Endothelial cell of umbilical vein (primary cell): ENCODE data around the gene USP12. TPM values are rescaled to one million over a fixed set of nuclear protein-coding genes. Genes with fewer than 3 reads are reported as not detected.

ENCODE experiments used
- BruUV-seq: library from RNA; stranded (reverse); fragments of 400-500 nt; replicated peaks from 2 replicates; lab custom pipeline; 2021; lab: Mats Ljungman, UMichigan
- CTCF ChIA-PET: fragments of 300-600, 350-600 bp; sonication (Branson Sonifier 250); formaldehyde crosslinking; loops from one replicate; lab custom pipeline; 2021; ENCODE audit warnings: antibody characterized with exemption, inconsistent platforms; lab: Charles Lee
- POLR2A ChIA-PET: fragments of 300-600, 350-600 bp; sonication (Branson Sonifier 250); formaldehyde crosslinking; loops from one replicate; lab custom pipeline; 2021; ENCODE audit warnings: antibody characterized with exemption, inconsistent platforms; lab: Charles Lee
- DNase-seq: peaks from one replicate; pipeline ENCODE4 v3.0.0-alpha.2; 2011; ENCODE audit warnings: low read depth, low spot score
- FAIRE-seq: peaks from 2 replicates; lab custom pipeline; 2011; peaks lifted over from hg19 to GRCh38; lab: Jason Lieb, UNC
- H2AFZ ChIP-seq: 2 replicates; pipeline ENCODE4 v1.6.0; 2012; ENCODE audit warnings: low read depth, low read length, control low read depth, inconsistent platforms
- H3K27ac ChIP-seq: 2 replicates; pipeline ENCODE4 v1.5.1; 2011; ENCODE audit warnings: low read depth, mild to moderate bottlenecking, control low read depth, low read length, moderate library complexity; ENCODE audit not compliant: insufficient read depth
- H3K27me3 ChIP-seq, 2 experiments: 2 replicates each; pipeline versions ENCODE4 v1.6.0 to v1.6.1; 2011; ENCODE audit warnings: low read length in 2 of 2, mixed read lengths in 1 of 2; ENCODE audit not compliant: control insufficient read depth in 2 of 2, insufficient read depth in 2 of 2
- H3K36me3 ChIP-seq, 2 experiments: 2 replicates in 1 of 2; 3 replicates in 1 of 2; pipeline ENCODE4 v1.5.1; 2011; ENCODE audit warnings: low read length in 2 of 2, mild to moderate bottlenecking in 1 of 2, moderate library complexity in 1 of 2; ENCODE audit not compliant: control insufficient read depth in 2 of 2, insufficient read depth in 2 of 2; ENCODE audit errors: extremely low read depth in 1 of 2
- H3K4me1 ChIP-seq: 3 replicates; pipeline ENCODE4 v1.5.1; 2011; ENCODE audit warnings: mild to moderate bottlenecking, low read length; ENCODE audit not compliant: control insufficient read depth, insufficient read depth; ENCODE audit errors: extremely low read depth
- H3K4me2 ChIP-seq: 2 replicates; pipeline ENCODE4 v1.6.1; 2011; ENCODE audit warnings: low read length, control low read depth, mixed read lengths; ENCODE audit not compliant: insufficient read depth
- H3K4me3 ChIP-seq, 3 experiments: fragments of 200-600 bp in 1 of 3; sonication (generic), shearing (Covaris generic) in 1 of 3; replicated peaks in 1 of 3; 2 replicates each; pipeline ENCODE4 v1.5.1; 2011 to 2016; ENCODE audit warnings: control low read depth in 3 of 3, low read length in 3 of 3, mild to moderate bottlenecking in 2 of 3, inconsistent platforms in 1 of 3, low read depth in 1 of 3, moderate library complexity in 1 of 3; ENCODE audit not compliant: insufficient read depth in 1 of 3
- H3K79me2 ChIP-seq: 2 replicates; pipeline ENCODE4 v1.6.0; 2012; ENCODE audit warnings: low read length, inconsistent platforms; ENCODE audit not compliant: control insufficient read depth, insufficient read depth
- H3K9ac ChIP-seq: replicated peaks from 2 replicates; pipeline ENCODE3; 2011; ENCODE audit warnings: low read length, control low read depth; ENCODE audit not compliant: insufficient read depth; ENCODE audit errors: extremely low read depth
- H3K9me1 ChIP-seq: replicated peaks from 3 replicates; pipeline ENCODE4 v1.6.0; 2011; ENCODE audit warnings: mild to moderate bottlenecking, low read length; ENCODE audit not compliant: control insufficient read depth, insufficient read depth; ENCODE audit errors: extremely low read depth
- H3K9me3 ChIP-seq: replicated peaks from 2 replicates; pipeline ENCODE4 v1.5.1; 2012; ENCODE audit warnings: low read length, inconsistent platforms; ENCODE audit not compliant: control insufficient read depth, insufficient read depth
- H4K20me1 ChIP-seq: replicated peaks from 2 replicates; pipeline ENCODE3; 2011; ENCODE audit warnings: mild to moderate bottlenecking, low read length; ENCODE audit not compliant: control insufficient read depth, insufficient read depth; ENCODE audit errors: extremely low read depth
- CTCF ChIP-seq, 2 donors: IDR thresholded peaks; 1 replicate in 1 of 2; 2 replicates in 1 of 2; pipeline ENCODE4 v1.5.1; 2011; ENCODE audit warnings: low read length in 2 of 2, mild to moderate bottlenecking in 2 of 2, moderate library complexity in 2 of 2, control low read depth in 1 of 2, inconsistent platforms in 1 of 2, low read depth in 1 of 2; ENCODE audit not compliant: insufficient read depth in 1 of 2; ENCODE audit errors: extremely low read depth in 1 of 2
- FOS ChIP-seq: IDR thresholded peaks from 2 replicates; pipeline ENCODE4 v1.6.1; 2011; ENCODE audit warnings: mild to moderate bottlenecking, low read length, moderate library complexity, borderline replicate concordance; ENCODE audit not compliant: insufficient read depth
- GATA2 ChIP-seq: IDR thresholded peaks from 2 replicates; pipeline ENCODE4 v1.7.0; 2011; ENCODE audit warnings: low read depth, mild to moderate bottlenecking, moderate library complexity, mixed read lengths, low read length; ENCODE audit not compliant: insufficient read length, insufficient read depth
- JUN ChIP-seq: IDR thresholded peaks from 2 replicates; pipeline ENCODE4 v1.6.1; 2011; ENCODE audit warnings: borderline replicate concordance, low read depth; ENCODE audit not compliant: insufficient read length, insufficient read depth
- MAX ChIP-seq: IDR thresholded peaks from 2 replicates; pipeline ENCODE4 v1.6.1; 2011; ENCODE audit not compliant: insufficient read depth, insufficient read length
- MYC ChIP-seq: IDR thresholded peaks from one replicate; pipeline ENCODE4 v1.6.1; 2011; ENCODE audit warnings: mild to moderate bottlenecking, low read depth, low read length
- POLR2A ChIP-seq: IDR thresholded peaks from 2 replicates; pipeline ENCODE4 v1.6.1; 2012; ENCODE audit warnings: low read depth, mild to moderate bottlenecking, control low read depth, low read length
- POLR2AphosphoS5 ChIP-seq: IDR thresholded peaks from 2 replicates; pipeline ENCODE4 v1.6.1; 2012; ENCODE audit warnings: low read depth, mild to moderate bottlenecking, control low read depth, low read length, moderate library complexity; ENCODE audit not compliant: insufficient read depth
- dilution Hi-C: fragments of 300-500 bp; cut with MboI; formaldehyde crosslinking; loops from one replicate; pipeline ENCODE4 v1.15.0; 2019; ENCODE audit warnings: low sequenced_read_pairs; ENCODE audit not compliant: extremely low pct_ligation_motif_present
- intact Hi-C: fragments of 100-400 bp; cut with micrococcal nuclease; formaldehyde crosslinking; loops from one replicate; pipeline ENCODE4 v1.10.0; 2022
- polyA plus RNA-seq, 4 experiments: library from polyadenylated mRNA; depleted of rRNA in 3 of 4; stranded (reverse) in 3 of 4; unstranded in 1 of 4; fragments of >200 nt; gene quantifications; 2 replicates each; pipeline versions ENCODE4 v1.2.1 to v1.2.3, GENCODE V29; 2011 to 2012; ENCODE audit warnings: missing spikeins in 1 of 4
- total RNA-seq: library from RNA; stranded (reverse); gene quantifications from 2 replicates; pipeline ENCODE4 v1.2.3, GENCODE V29; 2021

The USP12 gene
- total and polyA plus RNA-seq, 2 donors (not counting 3 experiments of a cell fraction or from before 2014, with no cell fraction given): 6.2 to 33.4 TPM

GRCh38 chr13:27188239-27188638 lies 16.6 kb upstream of the USP12 start:
- no peaks in the 10 kb centered on the region for H3K27me3 ChIP-seq
- H3K9ac ChIP-seq: no peak overlapping the region
- no peak overlapping the region for H3K4me2 ChIP-seq
- H3K36me3 ChIP-seq: no peaks in the 10 kb centered on the region
- FAIRE-seq (no peak), DNase-seq (no peak)
- no TSS peak for BruUV-seq
- no peaks in the 10 kb centered on the region for H4K20me1 ChIP-seq
- ChIA-PET CTCF (no interaction called here), POLR2A (no interaction called here)
- no peaks in the 10 kb centered on the region for H3K9me1 ChIP-seq
- no peaks in the 10 kb centered on the region for H3K79me2 ChIP-seq
- no peak overlapping the region for H3K27ac ChIP-seq
- no peaks in the 10 kb centered on the region for H3K9me3 ChIP-seq
- intact Hi-C loops (no loop called here), dilution Hi-C loops (no loop called here)
- no peak for TF ChIP-seq GATA2
- TF ChIP-seq JUN: no peak
- no peak for TF ChIP-seq FOS
- H3K4me1 ChIP-seq: peaks cover 15% of the 10 kb centered on the region
- no peak overlapping the region for H2AFZ ChIP-seq
- no peak overlapping the region for H3K4me3 ChIP-seq

DNA sequence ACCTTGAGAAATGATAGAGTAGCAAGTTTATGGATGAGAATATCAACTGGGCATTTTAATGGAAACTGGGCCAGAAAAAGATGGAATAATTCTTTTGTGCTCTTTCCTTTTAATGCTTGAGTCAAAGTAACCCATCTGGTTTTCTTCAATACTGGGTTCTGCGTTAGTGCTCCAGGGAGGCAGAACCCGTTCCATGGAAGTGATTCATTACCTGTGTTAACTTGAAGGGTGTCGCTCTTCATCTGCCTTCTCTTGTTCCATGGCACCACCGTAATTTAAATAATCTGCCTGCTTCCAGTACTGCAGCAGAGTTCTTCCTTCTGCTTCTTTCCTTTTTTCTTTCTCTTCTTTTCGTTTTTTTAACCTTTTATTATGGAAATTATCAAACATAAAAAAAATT lies 14.7 kb upstream of the USP12 start:
- H3K36me3 ChIP-seq: no peaks in the 10 kb centered on the region
- no peaks in the 10 kb centered on the region for H3K79me2 ChIP-seq
- dilution Hi-C loops (no loop called here), intact Hi-C loops (no loop called here)
- no peak overlapping the region for H3K4me3 ChIP-seq
- DNase-seq: no peak
- no peak overlapping the region for H3K27ac ChIP-seq
- TF ChIP-seq MYC (no peak), CTCF (IDR thresholded peaks at IDR 0.05; ENCODE audit: extremely low read depth in 1 of 2, insufficient read depth in 1 of 2, low read depth in 1 of 2, low read length in 2 of 2) (no peak), MAX (no peak), JUN (no peak), GATA2 (no peak), POLR2AphosphoS5 (no peak), POLR2A (no peak), FOS (no peak)
- ChIA-PET CTCF (no interaction called here), POLR2A (no interaction called here)
- H3K27me3 ChIP-seq: no peaks in the 10 kb centered on the region
- no peaks in the 10 kb centered on the region for H3K9me1 ChIP-seq
- peaks cover 27% of the 10 kb centered on the region for H3K4me1 ChIP-seq
- no peak for FAIRE-seq
- H3K9me3 ChIP-seq: no peaks in the 10 kb centered on the region
- peak overlapping the region; percentile 3 for H2AFZ ChIP-seq
- H4K20me1 ChIP-seq: no peaks in the 10 kb centered on the region
- no peak overlapping the region for H3K9ac ChIP-seq
- H3K4me2 ChIP-seq: no peak overlapping the region
- BruUV-seq: no TSS peak
